Measurements from ENCODE around the gene IL5.

GRCh38 chr5:132543472-132544201 lies at the start of gene IL5:
- TF ChIP-seq POLR2A (IDR thresholded peaks at IDR 0.05) (no peak), POLR2AphosphoS5 (IDR thresholded peaks at IDR 0.05) (no peak), EP300 (IDR thresholded peaks at IDR 0.05) (no peak)
- TF ChIP-seq, protein P1, sequence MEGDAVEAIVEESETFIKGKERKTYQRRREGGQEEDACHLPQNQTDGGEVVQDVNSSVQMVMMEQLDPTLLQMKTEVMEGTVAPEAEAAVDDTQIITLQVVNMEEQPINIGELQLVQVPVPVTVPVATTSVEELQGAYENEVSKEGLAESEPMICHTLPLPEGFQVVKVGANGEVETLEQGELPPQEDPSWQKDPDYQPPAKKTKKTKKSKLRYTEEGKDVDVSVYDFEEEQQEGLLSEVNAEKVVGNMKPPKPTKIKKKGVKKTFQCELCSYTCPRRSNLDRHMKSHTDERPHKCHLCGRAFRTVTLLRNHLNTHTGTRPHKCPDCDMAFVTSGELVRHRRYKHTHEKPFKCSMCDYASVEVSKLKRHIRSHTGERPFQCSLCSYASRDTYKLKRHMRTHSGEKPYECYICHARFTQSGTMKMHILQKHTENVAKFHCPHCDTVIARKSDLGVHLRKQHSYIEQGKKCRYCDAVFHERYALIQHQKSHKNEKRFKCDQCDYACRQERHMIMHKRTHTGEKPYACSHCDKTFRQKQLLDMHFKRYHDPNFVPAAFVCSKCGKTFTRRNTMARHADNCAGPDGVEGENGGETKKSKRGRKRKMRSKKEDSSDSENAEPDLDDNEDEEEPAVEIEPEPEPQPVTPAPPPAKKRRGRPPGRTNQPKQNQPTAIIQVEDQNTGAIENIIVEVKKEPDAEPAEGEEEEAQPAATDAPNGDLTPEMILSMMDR (IDR thresholded peaks at IDR 0.05) = no peak

Measured in upper lobe of left lung (tissue), 4 donors.